ENCODE data around the gene RPL3.

GRCh38 chr22:39288135-39288898 is 31.1 kb downstream of the RPL3 start:
- TF ChIP-seq FOXM1 (IDR thresholded peaks at IDR 0.05; ENCODE audit: borderline replicate concordance) (no peak), PKNOX1 (IDR thresholded peaks at IDR 0.05) (no peak), SP1 (IDR thresholded peaks at IDR 0.05) (no peak), NFRKB (IDR thresholded peaks at IDR 0.05) (no peak), FOXA1 (IDR thresholded peaks at IDR 0.05) (no peak), FOXK2 (IDR thresholded peaks at IDR 0.05) (no peak), BHLHE40 (IDR thresholded peaks at IDR 0.05; ENCODE audit: borderline replicate concordance) (no peak)

Measured in HEK293T (cell line).